Measurements from ENCODE around the gene ME3.

The ME3 gene

GRCh38 chr11:86515297-86516094 lies 156.9 kb downstream of the ME3 start:
- no peak for TF ChIP-seq JUND (IDR thresholded peaks at IDR 0.05; ENCODE audit: low read depth)
- in situ Hi-C loops (cut with HindIII; ENCODE audit: low pct_unique_long_range_greater_than_20kb, low sequenced_read_pairs): no loop called here
- DNase-seq (ENCODE audit: low read depth in 1 of 2, low spot score in 1 of 2): no peak

DNA sequence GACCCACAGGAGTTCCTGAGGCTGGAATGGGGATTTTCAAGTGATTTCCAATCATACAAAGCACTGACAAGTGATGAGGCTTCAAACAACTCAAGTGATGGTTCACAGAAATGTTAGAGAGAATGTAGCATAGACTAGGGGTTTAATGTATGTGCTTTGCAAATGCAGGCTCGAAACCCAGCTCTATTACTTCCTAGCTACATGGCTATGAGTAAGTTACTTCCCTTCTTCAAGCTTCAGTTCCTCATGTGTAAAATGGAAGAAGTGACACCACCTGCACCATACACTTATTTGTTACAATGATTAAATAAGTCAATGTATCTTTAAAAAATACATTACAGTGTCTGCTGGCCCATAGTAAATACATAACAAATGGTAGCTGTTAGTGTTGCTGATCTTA lies 158.0 kb downstream of the ME3 start:
- in situ Hi-C loops (cut with HindIII; ENCODE audit: low pct_unique_long_range_greater_than_20kb, low sequenced_read_pairs): no loop called here
- no peak for TF ChIP-seq JUND (IDR thresholded peaks at IDR 0.05; ENCODE audit: low read depth)
- DNase-seq (ENCODE audit: low read depth in 1 of 2, low spot score in 1 of 2): no peak

GRCh38 chr11:86513746-86514373 lies 158.6 kb downstream of the ME3 start:
- TF ChIP-seq JUND (IDR thresholded peaks at IDR 0.05; ENCODE audit: low read depth): no peak
- DNase-seq (ENCODE audit: low read depth in 1 of 2, low spot score in 1 of 2): no peak
- in situ Hi-C loops (cut with HindIII; ENCODE audit: low pct_unique_long_range_greater_than_20kb, low sequenced_read_pairs): no loop called here

DNA sequence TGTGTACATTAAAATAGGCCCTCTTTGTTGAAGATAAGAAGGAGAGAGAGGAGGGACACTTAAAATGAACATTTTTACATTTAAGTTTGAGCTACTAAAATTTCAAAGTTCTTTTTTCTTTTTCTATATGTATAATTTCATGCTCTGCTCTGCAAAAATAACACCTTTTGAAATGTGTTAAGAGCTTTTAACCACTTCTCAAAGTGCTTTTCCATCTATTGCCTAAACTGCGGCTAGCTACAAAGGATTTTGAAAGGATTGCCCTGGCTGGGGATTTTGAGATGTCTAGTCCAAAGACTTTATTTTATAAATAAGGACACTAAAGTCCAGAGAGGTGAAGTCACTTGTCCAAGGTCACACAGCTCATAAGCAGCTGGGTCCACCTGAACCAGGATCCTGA lies 159.3 kb downstream of the ME3 start:
- no peak for DNase-seq (ENCODE audit: low read depth in 1 of 2, low spot score in 1 of 2)
- in situ Hi-C loops (cut with HindIII; ENCODE audit: low pct_unique_long_range_greater_than_20kb, low sequenced_read_pairs): no loop called here
- TF ChIP-seq JUND (IDR thresholded peaks at IDR 0.05; ENCODE audit: low read depth): no peak

- TF ChIP-seq JUND (IDR thresholded peaks at IDR 0.05; ENCODE audit: low read depth): no peak
- in situ Hi-C loops (cut with HindIII; ENCODE audit: low pct_unique_long_range_greater_than_20kb, low sequenced_read_pairs): no loop called here
- DNase-seq (ENCODE audit: low read depth in 1 of 2, low spot score in 1 of 2): no peak
Observed at GRCh38 chr11:86511086-86511551, 161.3 kb downstream of the ME3 start.

GRCh38 chr11:86510674-86511073 lies 161.7 kb downstream of the ME3 start:
- no peak for TF ChIP-seq JUND (IDR thresholded peaks at IDR 0.05; ENCODE audit: low read depth)
- in situ Hi-C loops (cut with HindIII; ENCODE audit: low pct_unique_long_range_greater_than_20kb, low sequenced_read_pairs): no loop called here
- DNase-seq (ENCODE audit: low read depth in 1 of 2, low spot score in 1 of 2): no peak

DNA sequence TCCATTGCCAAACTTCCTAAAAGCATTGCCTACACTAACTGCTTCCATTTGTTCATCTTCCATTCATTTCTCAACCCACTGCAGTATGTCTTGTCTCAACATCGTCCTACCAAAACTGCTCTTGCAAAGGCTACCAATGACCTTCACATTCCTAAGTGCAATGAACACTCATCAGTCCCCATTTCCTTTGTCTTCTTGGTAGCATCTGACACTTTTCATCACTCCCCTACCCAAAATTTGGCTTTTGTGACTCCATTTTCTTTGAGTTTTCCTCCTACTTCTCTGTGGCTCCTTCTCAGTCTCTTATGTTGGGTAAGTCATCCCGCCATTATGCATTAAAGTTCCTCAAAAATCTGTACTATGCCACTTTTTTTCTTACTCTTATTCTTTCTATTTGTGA lies 162.3 kb downstream of the ME3 start:
- TF ChIP-seq JUND (IDR thresholded peaks at IDR 0.05; ENCODE audit: low read depth): no peak
- in situ Hi-C loops (cut with HindIII; ENCODE audit: low pct_unique_long_range_greater_than_20kb, low sequenced_read_pairs): no loop called here
- DNase-seq (ENCODE audit: low read depth in 1 of 2, low spot score in 1 of 2): no peak

DNA sequence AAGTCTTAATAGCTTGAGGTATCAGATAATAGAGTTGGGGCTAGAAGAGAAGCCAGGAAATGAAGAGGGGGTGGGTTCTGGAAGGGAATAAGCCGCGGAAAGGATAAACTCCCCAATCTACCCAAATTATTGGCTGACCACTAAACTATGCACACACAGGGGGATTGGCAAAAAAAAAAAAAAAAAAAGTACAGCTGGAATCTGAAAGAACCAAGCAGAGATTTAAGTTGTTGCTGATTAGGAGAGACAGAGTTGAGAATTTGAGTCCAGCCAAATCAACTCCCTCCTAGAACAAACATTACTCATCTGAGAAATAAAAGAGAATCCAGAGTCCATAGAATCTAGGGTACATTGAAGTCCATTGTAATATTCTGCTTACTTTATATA lies 162.8 kb downstream of the ME3 start:
- in situ Hi-C loops (cut with HindIII; ENCODE audit: low pct_unique_long_range_greater_than_20kb, low sequenced_read_pairs): no loop called here
- DNase-seq (ENCODE audit: low read depth in 1 of 2, low spot score in 1 of 2): no peak
- TF ChIP-seq JUND (IDR thresholded peaks at IDR 0.05; ENCODE audit: low read depth): no peak

DNA sequence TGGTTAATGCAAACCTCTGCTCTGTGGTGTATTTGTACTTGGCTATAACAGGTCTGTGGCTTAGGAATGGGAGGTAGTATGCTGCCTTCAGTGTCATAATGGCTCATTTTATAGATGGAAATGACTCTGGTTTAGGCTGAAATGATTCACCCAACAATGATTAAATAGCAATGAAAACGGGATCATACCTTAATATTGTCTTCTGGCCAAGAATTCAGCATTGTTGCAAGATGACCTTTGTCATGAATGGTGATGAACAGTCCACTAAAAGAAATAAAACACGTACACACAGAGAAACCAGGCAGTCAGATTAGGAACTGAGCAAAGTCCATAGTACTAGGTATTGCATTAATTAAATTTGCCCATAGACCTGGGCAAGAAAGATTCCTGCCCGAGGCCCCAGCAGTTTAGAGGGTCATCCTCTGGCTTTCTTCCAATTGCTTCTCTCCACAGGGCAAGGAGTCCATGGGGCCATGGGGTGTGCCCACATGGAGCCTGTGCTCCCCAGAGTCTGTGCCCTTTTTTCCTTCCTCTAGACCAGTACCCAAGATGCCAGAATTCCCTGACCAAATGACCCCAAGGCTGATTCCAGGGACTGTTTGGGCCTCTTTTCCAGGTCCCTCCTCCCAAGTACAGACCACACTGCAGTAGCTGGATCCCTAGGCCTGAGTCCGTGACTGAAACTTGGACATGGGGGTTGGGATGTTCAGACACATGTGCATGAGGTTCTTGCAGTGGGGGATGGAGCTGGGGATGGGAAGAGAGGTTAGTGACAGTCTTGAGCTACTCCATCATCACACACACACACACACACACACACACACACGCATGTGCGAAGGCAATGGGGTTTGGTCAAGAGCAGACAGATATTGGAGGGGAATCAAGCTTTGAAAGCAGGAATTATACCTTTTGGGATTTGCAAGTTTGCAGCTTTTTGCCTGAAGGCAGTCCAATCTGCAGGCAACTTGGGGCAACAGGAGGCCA lies 163.5 kb downstream of the ME3 start:
- in situ Hi-C loops (cut with HindIII; ENCODE audit: low pct_unique_long_range_greater_than_20kb, low sequenced_read_pairs): no loop called here
- TF ChIP-seq JUND (IDR thresholded peaks at IDR 0.05; ENCODE audit: low read depth): no peak
- no peak for DNase-seq (ENCODE audit: low read depth in 1 of 2, low spot score in 1 of 2)

GRCh38 chr11:86507249-86507845 lies 165.1 kb downstream of the ME3 start:
- TF ChIP-seq JUND (IDR thresholded peaks at IDR 0.05; ENCODE audit: low read depth): no peak
- in situ Hi-C loops (cut with HindIII; ENCODE audit: low pct_unique_long_range_greater_than_20kb, low sequenced_read_pairs): no loop called here
- DNase-seq (ENCODE audit: low read depth in 1 of 2, low spot score in 1 of 2): no peak

DNA sequence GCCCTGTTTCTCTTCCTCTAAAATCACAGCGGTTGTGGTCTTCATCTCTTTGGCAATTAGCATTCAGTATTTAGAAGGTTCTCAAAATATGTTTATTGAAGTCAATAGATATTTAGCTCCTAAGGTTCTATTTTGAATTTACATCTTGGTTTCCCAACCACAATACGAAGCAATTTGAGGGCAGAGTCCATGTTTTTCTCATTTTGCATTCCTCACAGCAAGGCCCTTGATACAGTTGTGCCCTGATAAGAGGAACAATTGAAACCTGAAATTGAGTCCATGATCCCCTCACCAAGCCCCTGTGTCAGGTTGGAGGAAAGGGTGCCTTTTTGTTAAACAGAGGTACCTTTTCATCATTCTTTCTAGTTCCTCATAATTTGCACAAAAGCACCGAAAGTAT lies 166.2 kb downstream of the ME3 start:
- in situ Hi-C loops (cut with HindIII; ENCODE audit: low pct_unique_long_range_greater_than_20kb, low sequenced_read_pairs): no loop called here

DNA sequence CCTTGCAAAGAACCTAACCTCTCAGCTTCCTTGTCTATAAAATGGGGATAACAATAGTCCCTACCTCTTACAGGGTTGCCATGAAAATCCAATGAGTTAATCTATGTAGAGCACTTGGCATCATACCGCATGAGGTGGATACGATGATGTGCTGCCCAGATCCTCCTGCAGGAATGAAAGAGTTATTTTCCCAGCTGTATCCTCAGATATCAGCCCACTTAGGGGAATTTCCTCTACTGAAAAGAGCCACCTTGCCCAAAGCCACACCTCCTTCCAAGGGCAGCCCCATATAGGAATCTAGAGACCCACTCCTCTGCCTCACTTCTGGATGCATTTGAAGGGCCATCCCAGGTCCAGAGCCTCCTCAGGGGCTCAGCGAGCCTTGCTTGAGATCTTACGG lies 169.3 kb downstream of the ME3 start:
- DNase-seq (ENCODE audit: low read depth in 1 of 2, low spot score in 1 of 2): no peak
- no peak for TF ChIP-seq JUND (IDR thresholded peaks at IDR 0.05; ENCODE audit: low read depth)
- in situ Hi-C loops (cut with HindIII; ENCODE audit: low pct_unique_long_range_greater_than_20kb, low sequenced_read_pairs): no loop called here

More for the DNA sequence above, 166.2 kb downstream of the ME3 start:
- no peak for DNase-seq (ENCODE audit: low read depth in 1 of 2, low spot score in 1 of 2)
- TF ChIP-seq JUND (IDR thresholded peaks at IDR 0.05; ENCODE audit: low read depth): no peak

All from T47D (cell line).